Activated CD4-positive, alpha-beta memory T cell treated with anti-CD3 and anti-CD28 coated beads, Interleukin-2, amount 10 ng/mL, durations not matched to agents 7 days and 5 days (primary cell): ENCODE measurements around the gene FLRT2. TPM values are rescaled to one million over a fixed set of nuclear protein-coding genes. Genes with fewer than 3 reads are reported as not detected.

Experiments
- CTCF ChIA-PET: fragments of 350-600 bp; sonication (Branson Sonifier 250); formaldehyde crosslinking; loops from one replicate; lab custom pipeline; 2021; ENCODE audit warnings: antibody characterized with exemption, inconsistent platforms; lab: Charles Lee
- POLR2A ChIA-PET: fragments of 350-600 bp; sonication (Branson Sonifier 250); formaldehyde crosslinking; loops from one replicate; lab custom pipeline; 2021; ENCODE audit warnings: antibody characterized with exemption; lab: Charles Lee
- DNase-seq: peaks from one replicate; pipeline ENCODE4 v3.0.0-alpha.2; 2020
- H3K27ac Mint-ChIP-seq: one replicate; pipeline ENCODE4 v1.8.0; 2021; ENCODE audit warnings: mild to moderate bottlenecking, mixed read lengths
- H3K27me3 Mint-ChIP-seq: one replicate; pipeline ENCODE4 v1.8.0; 2021; ENCODE audit warnings: mixed read lengths
- H3K36me3 Mint-ChIP-seq: one replicate; pipeline ENCODE4 v1.8.0; 2021; ENCODE audit warnings: low read depth, mixed read lengths
- H3K4me1 Mint-ChIP-seq: one replicate; pipeline ENCODE4 v1.8.0; 2021; ENCODE audit warnings: mixed read lengths
- H3K4me3 Mint-ChIP-seq: one replicate; pipeline ENCODE4 v1.8.0; 2021; ENCODE audit warnings: mild to moderate bottlenecking, mixed read lengths
- H3K9me3 Mint-ChIP-seq: one replicate; pipeline ENCODE4 v1.8.0; 2021; ENCODE audit warnings: mixed read lengths
- total RNA-seq, 2 experiments: library from RNA; stranded (reverse); gene quantifications; one replicate each; pipeline ENCODE4 v1.2.3, GENCODE V29; 2021

FLRT2 gene, protein sequence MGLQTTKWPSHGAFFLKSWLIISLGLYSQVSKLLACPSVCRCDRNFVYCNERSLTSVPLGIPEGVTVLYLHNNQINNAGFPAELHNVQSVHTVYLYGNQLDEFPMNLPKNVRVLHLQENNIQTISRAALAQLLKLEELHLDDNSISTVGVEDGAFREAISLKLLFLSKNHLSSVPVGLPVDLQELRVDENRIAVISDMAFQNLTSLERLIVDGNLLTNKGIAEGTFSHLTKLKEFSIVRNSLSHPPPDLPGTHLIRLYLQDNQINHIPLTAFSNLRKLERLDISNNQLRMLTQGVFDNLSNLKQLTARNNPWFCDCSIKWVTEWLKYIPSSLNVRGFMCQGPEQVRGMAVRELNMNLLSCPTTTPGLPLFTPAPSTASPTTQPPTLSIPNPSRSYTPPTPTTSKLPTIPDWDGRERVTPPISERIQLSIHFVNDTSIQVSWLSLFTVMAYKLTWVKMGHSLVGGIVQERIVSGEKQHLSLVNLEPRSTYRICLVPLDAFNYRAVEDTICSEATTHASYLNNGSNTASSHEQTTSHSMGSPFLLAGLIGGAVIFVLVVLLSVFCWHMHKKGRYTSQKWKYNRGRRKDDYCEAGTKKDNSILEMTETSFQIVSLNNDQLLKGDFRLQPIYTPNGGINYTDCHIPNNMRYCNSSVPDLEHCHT
- not detected for total RNA-seq

DNA sequence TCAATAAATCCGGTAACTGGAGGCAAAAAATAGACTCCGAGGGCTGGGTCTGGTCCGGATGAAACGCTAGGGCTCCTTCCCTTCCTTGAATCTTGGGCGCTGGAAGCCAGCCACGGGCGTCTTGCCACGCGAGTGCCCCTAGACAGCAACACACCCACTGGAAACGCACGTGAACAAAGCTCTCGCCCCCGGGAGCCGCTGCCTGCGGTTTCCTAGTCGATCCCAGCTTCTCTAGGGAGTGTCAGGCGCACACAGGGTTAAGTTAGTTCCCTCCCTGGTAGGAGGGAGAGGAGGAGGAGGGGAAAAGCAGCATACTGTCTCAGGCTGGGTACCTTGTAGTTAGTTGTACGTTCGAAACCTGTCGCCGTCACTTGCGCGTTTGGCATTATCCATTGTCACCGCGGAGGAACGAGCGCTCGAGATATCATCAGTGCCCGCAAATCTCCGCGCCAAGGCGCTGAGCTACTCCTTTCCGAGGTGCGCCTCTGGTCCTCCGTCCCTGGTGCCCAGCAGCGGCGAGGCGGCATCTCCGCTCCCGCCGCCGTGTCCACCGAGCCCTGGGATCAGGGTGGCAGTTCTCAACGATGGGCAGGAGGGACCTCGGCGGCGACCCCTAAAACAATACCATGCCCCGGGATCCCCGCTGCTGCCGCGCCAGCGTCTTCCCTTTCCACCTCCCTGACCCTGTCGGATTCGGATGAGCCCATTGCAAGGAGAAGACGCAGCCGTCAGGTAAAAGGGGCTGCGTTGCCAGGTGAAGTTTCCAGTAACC is at the start of gene FLRT2:
FLRT2 (plus strand) TSS at position 342 of the 772 bp plus-strand sequence. CDS start 91,371 bp downstream, outside the sequence.
- H3K4me1 Mint-ChIP-seq = peaks cover 5% of the 10 kb centered on the region
- no peak for DNase-seq
- no peak within 1 kb of the TSS for H3K4me3 Mint-ChIP-seq
- ChIA-PET CTCF (no interaction called here), POLR2A (no interaction called here)
- peaks cover 56% of the 10 kb centered on the region for H3K27me3 Mint-ChIP-seq
- peaks cover 5% of the 10 kb centered on the region for H3K9me3 Mint-ChIP-seq
- peaks cover 10% of the 10 kb centered on the region for H3K36me3 Mint-ChIP-seq
- peak within 1 kb of the TSS; percentile 26 for H3K27ac Mint-ChIP-seq

DNA sequence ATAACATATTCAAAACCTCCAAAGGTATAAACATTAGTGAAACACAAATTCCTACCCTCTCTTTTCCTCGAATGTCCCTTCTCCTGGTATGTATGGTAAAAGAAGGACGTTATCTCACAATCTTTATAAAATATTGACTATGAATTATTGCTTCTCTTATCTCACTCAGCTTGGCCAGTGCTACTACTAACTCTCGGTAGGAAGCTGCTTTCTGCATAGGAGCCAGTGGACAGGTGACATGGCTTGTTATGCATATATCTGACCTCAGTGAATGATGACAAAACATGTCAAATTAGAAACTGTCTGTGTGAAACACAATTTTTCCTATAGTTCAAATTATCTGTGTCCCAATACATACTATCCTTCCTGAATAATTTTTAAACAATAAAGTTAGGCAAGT is 48.5 kb upstream of the FLRT2 start:
- no peak for DNase-seq
- no peaks in the 10 kb centered on the region for H3K36me3 Mint-ChIP-seq
- POLR2A ChIA-PET = no interaction called here
- H3K4me3 Mint-ChIP-seq = no peak overlapping the region
- no peaks in the 10 kb centered on the region for H3K27me3 Mint-ChIP-seq
- CTCF ChIA-PET = no interaction called here
- H3K27ac Mint-ChIP-seq = no peak overlapping the region
- no peaks in the 10 kb centered on the region for H3K9me3 Mint-ChIP-seq
- H3K4me1 Mint-ChIP-seq = no peaks in the 10 kb centered on the region

DNA sequence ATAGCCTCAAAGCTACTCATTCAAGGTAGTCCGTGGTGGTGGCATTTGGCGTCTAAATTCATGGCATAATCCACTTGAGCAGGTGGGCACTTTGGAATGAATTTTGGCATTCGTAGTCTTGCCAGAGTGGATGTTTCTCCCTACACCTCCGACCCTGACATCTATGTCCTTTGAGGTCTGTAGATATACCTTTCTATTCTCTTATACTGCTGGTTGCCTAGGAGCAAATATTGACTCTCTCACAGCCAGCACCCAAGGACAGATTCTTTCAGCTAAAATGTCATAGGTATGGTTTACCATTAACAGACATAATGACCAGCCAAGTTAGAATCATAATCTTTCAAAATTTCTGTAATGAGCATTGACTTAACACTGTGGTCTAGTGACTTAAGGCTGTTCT is 47.4 kb upstream of the FLRT2 start:
- H3K27me3 Mint-ChIP-seq = no peaks in the 10 kb centered on the region
- POLR2A ChIA-PET = no interaction called here
- DNase-seq = no peak
- CTCF ChIA-PET = no interaction called here
- no peak overlapping the region for H3K4me3 Mint-ChIP-seq
- no peaks in the 10 kb centered on the region for H3K4me1 Mint-ChIP-seq
- no peak overlapping the region for H3K27ac Mint-ChIP-seq
- H3K36me3 Mint-ChIP-seq = no peaks in the 10 kb centered on the region
- H3K9me3 Mint-ChIP-seq = peaks cover 2% of the 10 kb centered on the region

- no peaks in the 10 kb centered on the region for H3K36me3 Mint-ChIP-seq
- ChIA-PET CTCF (no interaction called here), POLR2A (no interaction called here)
- no peak overlapping the region for H3K4me3 Mint-ChIP-seq
- H3K9me3 Mint-ChIP-seq = peaks cover 2% of the 10 kb centered on the region
- H3K27me3 Mint-ChIP-seq = no peaks in the 10 kb centered on the region
- H3K4me1 Mint-ChIP-seq = no peaks in the 10 kb centered on the region
- DNase-seq = no peak
- no peak overlapping the region for H3K27ac Mint-ChIP-seq
Measured at GRCh38 chr14:85483037-85483436, 46.9 kb upstream of the FLRT2 start.

DNA sequence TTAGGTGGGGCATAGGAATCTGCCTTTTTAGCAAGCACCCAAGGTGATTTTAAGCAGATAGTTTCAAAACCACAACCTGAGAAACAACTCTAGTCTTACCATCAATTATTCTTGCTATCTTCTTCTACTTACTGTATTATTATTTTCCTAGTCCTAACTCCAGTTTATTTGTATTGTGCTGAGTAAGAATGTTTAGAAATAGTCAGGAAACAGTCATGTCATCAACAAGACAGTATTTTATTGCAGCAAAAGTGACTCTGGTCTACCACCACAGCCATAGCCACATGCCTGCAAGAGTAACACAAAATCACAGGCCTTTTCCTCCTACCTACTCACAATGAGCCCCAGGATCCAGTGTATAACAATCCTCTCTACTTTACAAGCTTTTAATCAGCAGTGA is 46.3 kb upstream of the FLRT2 start:
- Mint-ChIP-seq H3K9me3 (peaks cover 2% of the 10 kb centered on the region), H3K4me1 (no peaks in the 10 kb centered on the region), H3K27me3 (no peaks in the 10 kb centered on the region), H3K27ac (no peak overlapping the region), H3K36me3 (no peaks in the 10 kb centered on the region), H3K4me3 (no peak overlapping the region)
- DNase-seq = no peak
- POLR2A ChIA-PET = no interaction called here
- CTCF ChIA-PET = no interaction called here

DNA sequence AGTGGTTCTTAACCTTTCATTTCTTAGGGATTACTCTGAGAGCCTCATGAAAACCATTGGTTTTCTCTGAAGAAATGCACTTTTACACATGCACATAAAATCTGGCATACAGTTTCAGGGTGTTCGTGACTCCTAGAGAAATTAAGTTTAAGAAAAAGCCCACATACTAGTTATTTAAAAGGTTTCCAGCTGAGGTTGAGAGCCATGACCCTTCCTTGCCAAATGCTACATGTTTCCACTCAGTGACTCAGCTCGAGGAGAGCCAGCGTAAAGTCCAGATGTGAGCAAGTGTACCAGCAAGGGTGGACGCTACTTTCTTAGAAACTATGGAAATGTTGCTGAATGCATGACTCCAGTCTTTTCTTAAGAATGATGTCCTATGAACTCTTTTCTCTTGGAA is 42.7 kb upstream of the FLRT2 start:
- no peak overlapping the region for H3K4me3 Mint-ChIP-seq
- CTCF ChIA-PET = no interaction called here
- H3K4me1 Mint-ChIP-seq = no peaks in the 10 kb centered on the region
- no peaks in the 10 kb centered on the region for H3K27me3 Mint-ChIP-seq
- H3K27ac Mint-ChIP-seq = no peak overlapping the region
- POLR2A ChIA-PET = no interaction called here
- no peaks in the 10 kb centered on the region for H3K36me3 Mint-ChIP-seq
- no peak for DNase-seq
- peaks cover 18% of the 10 kb centered on the region for H3K9me3 Mint-ChIP-seq

DNA sequence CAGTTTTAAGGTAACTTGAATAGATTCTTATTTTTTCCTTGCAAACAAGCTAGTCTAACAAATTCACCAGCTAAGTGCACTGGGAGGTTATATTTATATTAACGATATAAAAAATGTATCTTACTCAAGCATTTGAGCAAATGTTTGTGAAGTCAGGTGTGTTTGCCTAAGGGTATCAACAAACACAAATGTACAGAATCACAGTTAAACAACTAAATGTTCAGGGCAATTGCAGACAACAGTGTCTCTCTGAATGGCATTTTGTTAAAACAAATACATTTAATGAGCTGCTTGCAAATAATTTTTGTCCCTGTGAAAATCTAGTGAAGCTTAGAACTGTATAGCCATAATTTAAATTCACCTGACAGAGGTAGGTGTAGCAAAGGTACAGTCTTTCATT is 28.2 kb upstream of the FLRT2 start:
- Mint-ChIP-seq H3K27me3 (no peaks in the 10 kb centered on the region), H3K36me3 (no peaks in the 10 kb centered on the region)
- POLR2A ChIA-PET = no interaction called here

GRCh38 chr14:85508863-85509262 is 21.1 kb upstream of the FLRT2 start:
- H3K9me3 Mint-ChIP-seq = peaks cover 3% of the 10 kb centered on the region
- H3K4me1 Mint-ChIP-seq = no peaks in the 10 kb centered on the region
- no peaks in the 10 kb centered on the region for H3K36me3 Mint-ChIP-seq
- ChIA-PET CTCF (no interaction called here), POLR2A (no interaction called here)
- H3K27ac Mint-ChIP-seq = no peak overlapping the region
- no peak overlapping the region for H3K4me3 Mint-ChIP-seq
- no peak for DNase-seq
- H3K27me3 Mint-ChIP-seq = no peaks in the 10 kb centered on the region

More for the DNA sequence above, 28.2 kb upstream of the FLRT2 start:
- H3K27ac Mint-ChIP-seq = no peak overlapping the region
- no peaks in the 10 kb centered on the region for H3K4me1 Mint-ChIP-seq
- no peak overlapping the region for H3K4me3 Mint-ChIP-seq
- no peak for DNase-seq
- H3K9me3 Mint-ChIP-seq = peaks cover 3% of the 10 kb centered on the region
- CTCF ChIA-PET = no interaction called here

- no peaks in the 10 kb centered on the region for H3K36me3 Mint-ChIP-seq
- ChIA-PET CTCF (no interaction called here), POLR2A (no interaction called here)
- no peaks in the 10 kb centered on the region for H3K27me3 Mint-ChIP-seq
- H3K4me3 Mint-ChIP-seq = no peak overlapping the region
- no peak overlapping the region for H3K27ac Mint-ChIP-seq
- no peaks in the 10 kb centered on the region for H3K9me3 Mint-ChIP-seq
- H3K4me1 Mint-ChIP-seq = no peaks in the 10 kb centered on the region
- no peak for DNase-seq
Measured at GRCh38 chr14:85512451-85512850, 17.5 kb upstream of the FLRT2 start.

GRCh38 chr14:85514487-85514886 is 15.5 kb upstream of the FLRT2 start:
- no peaks in the 10 kb centered on the region for H3K9me3 Mint-ChIP-seq
- CTCF ChIA-PET = no interaction called here
- no peak for DNase-seq
- H3K36me3 Mint-ChIP-seq = no peaks in the 10 kb centered on the region
- H3K4me3 Mint-ChIP-seq = no peak overlapping the region
- H3K4me1 Mint-ChIP-seq = no peaks in the 10 kb centered on the region
- POLR2A ChIA-PET = no interaction called here
- no peaks in the 10 kb centered on the region for H3K27me3 Mint-ChIP-seq
- no peak overlapping the region for H3K27ac Mint-ChIP-seq

DNA sequence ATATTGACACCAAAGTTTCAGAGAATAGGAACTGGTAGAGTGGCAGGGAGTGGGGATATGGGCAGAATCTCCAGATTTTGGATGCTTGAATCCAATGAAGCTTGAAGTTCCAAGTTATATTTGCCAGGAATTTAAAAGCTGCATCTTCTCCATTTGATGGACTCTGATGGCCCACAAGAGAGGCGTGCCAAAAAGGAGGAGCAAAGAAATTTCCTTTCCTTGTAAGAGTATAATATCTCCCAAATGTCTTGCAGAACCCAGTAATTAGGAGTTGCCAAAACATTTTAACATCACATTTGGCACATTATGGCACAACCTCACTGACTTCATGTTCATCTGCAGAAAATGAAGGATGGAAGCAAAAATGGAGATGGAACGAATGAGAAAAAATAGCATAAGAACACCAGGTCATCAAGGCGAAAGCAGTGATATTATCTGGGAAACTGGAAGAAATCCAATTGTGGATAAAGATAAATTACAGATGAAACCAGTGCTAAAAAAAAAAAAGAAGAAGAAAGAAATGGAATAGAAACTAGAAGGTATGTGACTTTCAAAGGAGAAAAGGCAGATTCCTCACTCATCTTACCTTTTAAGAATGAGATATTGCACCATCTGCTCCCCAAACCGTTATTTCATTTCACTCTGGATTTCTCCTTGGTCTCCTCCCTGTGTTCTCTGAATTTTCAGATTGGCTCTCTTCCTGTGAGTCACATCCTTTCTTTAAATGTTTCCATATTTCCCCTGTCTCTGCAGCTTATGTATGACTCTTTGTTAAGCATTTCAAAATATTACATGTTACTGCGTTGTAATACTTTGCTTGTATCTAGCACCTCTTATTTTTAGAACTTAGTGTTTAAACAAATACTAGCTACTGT is 13.5 kb upstream of the FLRT2 start:
- CTCF ChIA-PET = no interaction called here
- H3K27me3 Mint-ChIP-seq = no peaks in the 10 kb centered on the region
- POLR2A ChIA-PET = no interaction called here
- DNase-seq = no peak
- H3K4me3 Mint-ChIP-seq = no peak overlapping the region
- H3K9me3 Mint-ChIP-seq = no peaks in the 10 kb centered on the region
- no peaks in the 10 kb centered on the region for H3K4me1 Mint-ChIP-seq
- no peaks in the 10 kb centered on the region for H3K36me3 Mint-ChIP-seq
- H3K27ac Mint-ChIP-seq = no peak overlapping the region

- ChIA-PET CTCF (no interaction called here), POLR2A (no interaction called here)
- no peak for DNase-seq
- Mint-ChIP-seq H3K4me3 (no peak overlapping the region), H3K36me3 (no peaks in the 10 kb centered on the region), H3K4me1 (no peaks in the 10 kb centered on the region), H3K9me3 (no peaks in the 10 kb centered on the region), H3K27ac (no peak overlapping the region), H3K27me3 (no peaks in the 10 kb centered on the region)
Measured at GRCh38 chr14:85517114-85517688, 12.7 kb upstream of the FLRT2 start.
